Measurements from ENCODE around the gene SPTBN1. TPM values are rescaled to one million over a fixed set of nuclear protein-coding genes. Genes with fewer than 3 reads are reported as not detected.

The SPTBN1 gene
- total RNA-seq, 6 experiments from 2014 or later, result 128 to 169 (median 159) TPM

DNA sequence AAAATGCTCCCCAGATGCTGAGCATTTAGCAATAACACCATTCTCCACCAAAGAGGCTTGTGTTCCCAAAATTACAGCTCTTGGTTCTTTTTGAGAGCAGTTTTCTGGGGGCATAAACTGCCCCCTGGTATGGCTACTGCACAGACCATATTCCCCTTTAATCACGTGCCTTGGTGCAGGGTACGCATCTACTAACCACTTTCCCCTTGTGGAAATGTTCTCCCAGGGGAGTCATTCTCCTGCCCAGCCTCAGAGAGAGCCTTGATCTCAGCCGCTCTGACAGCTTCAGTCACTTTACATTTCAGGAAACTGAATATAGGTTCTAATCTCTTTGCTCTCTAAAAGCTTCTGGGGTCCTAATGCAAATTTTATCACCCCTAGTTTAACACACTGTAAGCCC is 222.6 kb downstream of the SPTBN1 start:
- TF ChIP-seq, protein P1, sequence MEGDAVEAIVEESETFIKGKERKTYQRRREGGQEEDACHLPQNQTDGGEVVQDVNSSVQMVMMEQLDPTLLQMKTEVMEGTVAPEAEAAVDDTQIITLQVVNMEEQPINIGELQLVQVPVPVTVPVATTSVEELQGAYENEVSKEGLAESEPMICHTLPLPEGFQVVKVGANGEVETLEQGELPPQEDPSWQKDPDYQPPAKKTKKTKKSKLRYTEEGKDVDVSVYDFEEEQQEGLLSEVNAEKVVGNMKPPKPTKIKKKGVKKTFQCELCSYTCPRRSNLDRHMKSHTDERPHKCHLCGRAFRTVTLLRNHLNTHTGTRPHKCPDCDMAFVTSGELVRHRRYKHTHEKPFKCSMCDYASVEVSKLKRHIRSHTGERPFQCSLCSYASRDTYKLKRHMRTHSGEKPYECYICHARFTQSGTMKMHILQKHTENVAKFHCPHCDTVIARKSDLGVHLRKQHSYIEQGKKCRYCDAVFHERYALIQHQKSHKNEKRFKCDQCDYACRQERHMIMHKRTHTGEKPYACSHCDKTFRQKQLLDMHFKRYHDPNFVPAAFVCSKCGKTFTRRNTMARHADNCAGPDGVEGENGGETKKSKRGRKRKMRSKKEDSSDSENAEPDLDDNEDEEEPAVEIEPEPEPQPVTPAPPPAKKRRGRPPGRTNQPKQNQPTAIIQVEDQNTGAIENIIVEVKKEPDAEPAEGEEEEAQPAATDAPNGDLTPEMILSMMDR (IDR thresholded peaks at IDR 0.05), result no peak
- no peaks in the 10 kb centered on the region; the same call in 1 of the 2 replicates for H3K36me3 Mint-ChIP-seq (ENCODE audit: low read depth)
- peaks cover 3% of the 10 kb centered on the region for H3K27me3 Mint-ChIP-seq (ENCODE audit: insufficient read depth)
- H3K4me1 Mint-ChIP-seq (ENCODE audit: low read depth), result peaks cover 38% of the 10 kb centered on the region
- no peaks in the 10 kb centered on the region for H3K9me3 Mint-ChIP-seq
- H3K27ac Mint-ChIP-seq, result no peak overlapping the region
- DNase-seq, result no peak
- H3K4me3 Mint-ChIP-seq, result no peak overlapping the region

DNA sequence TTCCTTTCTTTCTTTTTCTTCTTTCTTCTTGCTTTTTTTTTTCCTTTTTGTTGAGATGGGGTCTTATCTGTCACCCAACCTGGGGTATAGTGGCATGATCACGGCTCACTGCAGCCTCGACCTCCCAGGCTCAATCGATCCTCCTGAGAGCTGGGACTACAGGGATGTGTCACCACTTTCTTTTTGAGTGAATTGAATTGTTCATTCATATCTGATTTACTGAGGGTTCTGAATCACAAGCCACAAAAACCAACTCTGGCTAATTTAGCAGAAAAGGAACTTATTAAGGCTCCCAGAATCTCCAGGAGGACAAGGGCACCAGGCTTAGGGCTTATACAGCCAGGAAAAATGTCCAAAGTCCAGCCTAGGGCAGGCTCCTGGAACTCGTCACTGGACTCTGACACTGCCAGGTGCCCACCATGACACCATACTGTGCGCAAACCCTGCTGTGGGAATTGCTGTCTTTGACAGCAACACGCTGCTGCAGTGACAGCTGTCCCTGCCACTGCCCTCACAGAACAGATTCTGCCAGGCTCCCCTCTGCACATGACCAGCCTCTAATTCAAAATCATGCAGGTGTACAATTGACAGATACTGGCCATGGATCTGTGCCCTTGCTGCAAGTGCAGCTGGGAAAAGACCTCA is 224.4 kb downstream of the SPTBN1 start:
- no peaks in the 10 kb centered on the region; the same call in 1 of the 2 replicates for H3K36me3 Mint-ChIP-seq (ENCODE audit: low read depth)
- peak overlapping the region; percentile 19; the same call in 1 of the 2 replicates for H3K27ac Mint-ChIP-seq
- H3K4me3 Mint-ChIP-seq, result peak overlapping the region; percentile 69
- peaks cover 7% of the 10 kb centered on the region for H3K27me3 Mint-ChIP-seq (ENCODE audit: insufficient read depth)
- peak; percentile 37 for DNase-seq
- TF ChIP-seq, protein P1 (IDR thresholded peaks at IDR 0.05), result no peak
- H3K4me1 Mint-ChIP-seq (ENCODE audit: low read depth), result peaks cover 40% of the 10 kb centered on the region
- no peaks in the 10 kb centered on the region for H3K9me3 Mint-ChIP-seq

DNA sequence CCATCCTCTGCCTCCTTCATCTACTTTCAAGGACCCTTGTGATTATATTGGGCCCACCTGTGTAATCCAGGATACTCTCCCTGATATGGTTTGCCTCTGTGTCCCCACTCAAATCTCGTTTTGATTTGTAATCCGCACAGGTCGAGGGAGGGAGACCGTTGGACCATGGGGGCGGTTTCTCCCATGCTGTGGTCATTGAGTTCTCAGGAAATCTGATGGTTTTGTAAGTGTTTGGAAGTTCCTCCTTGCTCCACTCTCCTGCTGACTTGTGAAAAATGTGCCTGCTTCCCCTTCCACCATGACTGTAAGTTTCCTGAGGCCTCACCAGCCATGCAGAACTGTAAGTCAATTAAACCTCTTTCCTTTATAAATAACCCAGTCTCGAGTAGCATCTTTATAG is 225.3 kb downstream of the SPTBN1 start:
- TF ChIP-seq, protein P1 (IDR thresholded peaks at IDR 0.05), result no peak
- no peak overlapping the region for H3K4me3 Mint-ChIP-seq
- no peak for DNase-seq
- no peaks in the 10 kb centered on the region; the same call in 1 of the 2 replicates for H3K36me3 Mint-ChIP-seq (ENCODE audit: low read depth)
- H3K4me1 Mint-ChIP-seq (ENCODE audit: low read depth), result peaks cover 33% of the 10 kb centered on the region
- H3K9me3 Mint-ChIP-seq, result no peaks in the 10 kb centered on the region
- H3K27me3 Mint-ChIP-seq (ENCODE audit: insufficient read depth), result peaks cover 12% of the 10 kb centered on the region
- H3K27ac Mint-ChIP-seq, result no peak overlapping the region

DNA sequence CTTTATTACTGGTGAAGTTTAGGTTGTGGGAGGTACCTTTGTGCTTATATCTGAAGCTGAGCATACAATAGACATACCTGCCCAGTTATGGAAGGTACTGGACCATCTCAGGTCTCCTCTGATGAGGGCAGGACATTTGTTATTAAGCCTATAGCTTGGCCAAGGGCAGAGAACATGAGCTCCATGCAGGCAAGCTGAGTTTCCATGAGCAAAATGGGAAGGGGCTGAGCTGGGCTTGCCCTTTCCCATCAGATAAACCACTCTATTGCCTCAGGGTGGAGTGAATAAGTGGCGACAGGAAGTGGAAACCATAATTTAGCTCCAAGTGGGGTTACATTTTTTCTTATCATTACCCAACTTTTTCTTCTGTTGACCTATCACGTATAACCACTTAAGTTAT is 227.5 kb downstream of the SPTBN1 start:
- Mint-ChIP-seq H3K9me3 (no peaks in the 10 kb centered on the region), H3K27ac (no peak overlapping the region), H3K4me3 (no peak overlapping the region), H3K27me3 (ENCODE audit: insufficient read depth) (peaks cover 17% of the 10 kb centered on the region), H3K4me1 (ENCODE audit: low read depth) (peaks cover 20% of the 10 kb centered on the region), H3K36me3 (ENCODE audit: low read depth) (no peaks in the 10 kb centered on the region; the same call in 1 of the 2 replicates)
- TF ChIP-seq, protein P1 (IDR thresholded peaks at IDR 0.05), result no peak
- no peak for DNase-seq

DNA sequence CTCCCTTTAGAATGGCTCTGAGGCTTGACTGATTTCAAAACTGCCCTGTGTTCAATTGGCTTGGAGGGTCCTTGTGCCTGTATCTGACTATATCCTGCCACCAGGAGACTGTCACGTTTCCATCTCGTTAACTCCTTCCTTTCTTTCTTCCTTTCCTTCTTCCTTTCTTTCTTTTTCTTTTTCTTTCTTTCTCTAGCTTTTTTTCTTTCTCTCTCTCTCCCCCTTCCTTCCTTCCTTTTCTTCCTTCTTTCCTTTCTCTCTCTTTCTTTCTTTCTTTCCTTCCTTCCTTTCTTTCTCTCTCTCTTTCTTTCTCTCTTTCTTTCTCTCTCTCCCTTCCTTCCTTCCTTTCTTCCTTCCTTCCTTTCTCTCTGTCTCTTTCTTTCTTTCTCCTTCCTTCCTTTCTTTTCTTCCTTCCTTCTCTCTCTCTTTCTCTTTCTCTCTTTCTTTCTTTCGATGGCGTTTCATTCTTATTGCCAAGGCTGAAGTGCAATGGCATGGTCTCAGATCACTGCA is 229.2 kb downstream of the SPTBN1 start:
- no peak for DNase-seq
- TF ChIP-seq, protein P1 (IDR thresholded peaks at IDR 0.05), result no peak
- Mint-ChIP-seq H3K27me3 (ENCODE audit: insufficient read depth) (peaks cover 19% of the 10 kb centered on the region), H3K9me3 (no peaks in the 10 kb centered on the region), H3K4me3 (no peak overlapping the region), H3K27ac (no peak overlapping the region), H3K36me3 (ENCODE audit: low read depth) (no peaks in the 10 kb centered on the region; the same call in 1 of the 2 replicates), H3K4me1 (ENCODE audit: low read depth) (peaks cover 17% of the 10 kb centered on the region)
